MM.1S (cell line): ENCODE measurements around the gene NOD2.

ENCODE experiments used
- EZH2 ChIP-seq: fragments of 300-600 bp; sonication (generic); optimal IDR thresholded peaks from 2 replicates; pipeline ENCODE3; 2017; ENCODE audit warnings: low read depth, mild to moderate bottlenecking, antibody characterized with exemption, low read length, mixed read lengths
- EZH2phosphoT487 ChIP-seq: fragments of 300-600 bp; sonication (generic); IDR thresholded peaks from 2 replicates; pipeline ENCODE4 v1.6.1; 2018; ENCODE audit warnings: antibody characterized with exemption, low read length
- TF ChIP-seq, protein P1 (sequence below): fragments of 300-600 bp; sonication (generic); IDR thresholded peaks from 2 replicates; pipeline ENCODE4 v1.5.1; 2016; ENCODE audit warnings: antibody characterized with exemption, low read length, mixed read lengths

DNA sequence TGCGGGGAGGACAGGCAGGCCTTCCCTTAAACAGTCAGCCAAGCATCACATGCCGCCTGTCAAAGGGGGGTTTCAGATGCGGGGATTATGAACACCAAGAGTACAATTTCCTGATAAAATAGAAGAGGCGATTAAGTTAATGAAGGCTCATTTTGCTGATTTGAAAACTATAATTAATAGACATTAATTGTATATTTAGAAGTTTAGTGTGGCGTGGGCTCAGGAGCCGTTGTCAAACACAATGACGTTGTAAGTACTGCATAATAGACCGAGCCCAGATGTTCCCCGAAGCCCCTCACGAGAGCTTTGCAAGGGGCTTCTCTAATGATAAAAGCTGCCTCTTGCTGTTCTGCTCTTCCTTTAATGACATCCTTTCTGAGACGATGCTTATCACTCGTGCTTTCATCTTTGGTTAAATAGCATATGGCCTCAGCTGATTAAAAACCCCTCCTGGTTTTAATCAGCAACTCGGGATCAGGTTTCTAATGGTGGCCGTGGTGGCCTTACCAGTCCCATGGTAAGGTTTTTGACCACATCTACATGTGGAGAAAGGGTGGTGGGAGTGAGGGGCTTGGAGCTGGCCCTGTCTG, 40.5 kb upstream of the NOD2 start:
- TF ChIP-seq, protein P1, sequence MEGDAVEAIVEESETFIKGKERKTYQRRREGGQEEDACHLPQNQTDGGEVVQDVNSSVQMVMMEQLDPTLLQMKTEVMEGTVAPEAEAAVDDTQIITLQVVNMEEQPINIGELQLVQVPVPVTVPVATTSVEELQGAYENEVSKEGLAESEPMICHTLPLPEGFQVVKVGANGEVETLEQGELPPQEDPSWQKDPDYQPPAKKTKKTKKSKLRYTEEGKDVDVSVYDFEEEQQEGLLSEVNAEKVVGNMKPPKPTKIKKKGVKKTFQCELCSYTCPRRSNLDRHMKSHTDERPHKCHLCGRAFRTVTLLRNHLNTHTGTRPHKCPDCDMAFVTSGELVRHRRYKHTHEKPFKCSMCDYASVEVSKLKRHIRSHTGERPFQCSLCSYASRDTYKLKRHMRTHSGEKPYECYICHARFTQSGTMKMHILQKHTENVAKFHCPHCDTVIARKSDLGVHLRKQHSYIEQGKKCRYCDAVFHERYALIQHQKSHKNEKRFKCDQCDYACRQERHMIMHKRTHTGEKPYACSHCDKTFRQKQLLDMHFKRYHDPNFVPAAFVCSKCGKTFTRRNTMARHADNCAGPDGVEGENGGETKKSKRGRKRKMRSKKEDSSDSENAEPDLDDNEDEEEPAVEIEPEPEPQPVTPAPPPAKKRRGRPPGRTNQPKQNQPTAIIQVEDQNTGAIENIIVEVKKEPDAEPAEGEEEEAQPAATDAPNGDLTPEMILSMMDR = no peak
- TF ChIP-seq EZH2 (no peak), EZH2phosphoT487 (no peak)
